Body of pancreas (tissue), 4 donors: Measurements from ENCODE around the gene SLC38A8. TPM values are rescaled to one million over a fixed set of nuclear protein-coding genes. Genes with fewer than 3 reads are reported as not detected.

Experiments used
- ATAC-seq: fragments of 150-250 bp; one replicate; pipeline ENCODE4 v1.9.1; 2016
- DNase-seq, 4 donors: peaks; one replicate each; pipeline ENCODE4 v3.0.0-alpha.2; 2019
- H3K27ac ChIP-seq, 4 donors: fragments of 200-600 bp; sonication (generic); 1 replicate in 3 of 4; 2 replicates in 1 of 4; pipeline versions ENCODE4 v1.5.1 to v1.6.1; 2016 to 2019; ENCODE audit warnings: mild to moderate bottlenecking in 1 of 4, mixed read lengths in 1 of 4, moderate library complexity in 1 of 4
- H3K27me3 ChIP-seq, 2 donors: fragments of 200-600 bp; sonication (generic); one replicate each; pipeline ENCODE4 v1.6.0; 2016; ENCODE audit warnings: mild to moderate bottlenecking in 1 of 2
- H3K36me3 ChIP-seq, 2 donors: fragments of 200-600 bp; sonication (generic); replicated peaks in 1 of 2; 2 replicates each; pipeline ENCODE4 v1.5.1; 2016; ENCODE audit warnings: low read depth in 2 of 2; ENCODE audit not compliant: insufficient read depth in 1 of 2
- H3K4me1 ChIP-seq: fragments of 200-600 bp; sonication (generic); one replicate; pipeline ENCODE4 v1.6.0; 2016
- H3K4me3 ChIP-seq, 2 donors: fragments of 200-600 bp; sonication (generic); 1 replicate in 1 of 2; 2 replicates in 1 of 2; pipeline ENCODE4 v1.5.1; 2016 to 2019
- H3K9me3 ChIP-seq, 3 donors: fragments of 200-600 bp; sonication (generic); 1 replicate in 2 of 3; 2 replicates in 1 of 3; pipeline ENCODE4 v1.5.1; 2016
- CTCF ChIP-seq, 7 experiments: fragments of 450-650 bp in 4 of 7; fragments of 200-600 bp in 3 of 7; sonication (generic) in 3 of 7; IDR thresholded peaks; one replicate each; pipeline ENCODE4 v1.5.1; 2016 to 2019; ENCODE audit warnings: antibody characterized with exemption in 7 of 7
- POLR2A ChIP-seq, 3 donors: fragments of 450-650 bp; IDR thresholded peaks; one replicate each; pipeline ENCODE4 v1.6.1; 2016; ENCODE audit warnings: antibody characterized with exemption in 3 of 3, mild to moderate bottlenecking in 2 of 3
- WGBS, 2 donors: methylation state at CpG; one replicate each; pipeline ENCODE4 v1.1.5; 2017; 5-methylcytosine and 5-hydroxymethylcytosine counted together
- intact Hi-C: fragments of 100-400 bp; cut with DNase I; formaldehyde crosslinking; loops from one replicate; pipeline ENCODE4 v1.15.1; 2023
- total RNA-seq, 2 donors: library from RNA; depleted of rRNA; stranded (reverse); fragments of >200 nt; gene quantifications; one replicate each; pipeline ENCODE4 v1.1.0, GENCODE V29; 2016

SLC38A8 gene
- total RNA-seq, 2 donors from 2014 or later: not detected

GRCh38 chr16:83965444-83966152 lies 77.0 kb downstream of the SLC38A8 start:
- H3K27me3 ChIP-seq: peaks cover 0 to 5% of the 10 kb centered on the region in 2 donors
- TF ChIP-seq POLR2A (IDR thresholded peaks at IDR 0.05): no peak
- TF ChIP-seq CTCF (IDR thresholded peaks at IDR 0.05): no peak
- H3K4me3 ChIP-seq: no peak overlapping the region
- 70 to 88% methylated on average over 2 to 35 of the region's 36 CpGs for WGBS, 2 donors
- peaks cover 0 to 6% of the 10 kb centered on the region in 2 donors for H3K36me3 ChIP-seq
- ATAC-seq (no peak), DNase-seq (no peak)
- peaks cover 4% of the 10 kb centered on the region for H3K4me1 ChIP-seq
- H3K27ac ChIP-seq: no peak overlapping the region
- H3K9me3 ChIP-seq: no peaks in the 10 kb centered on the region
- intact Hi-C loops: loop anchor here (5.0 to 10.0 kb wide), 3 partner anchors 79 to 229 kb away; partner anchors contain the start of genes ADAD2 and SLC38A8

GRCh38 chr16:83964684-83965443 lies 77.7 kb downstream of the SLC38A8 start:
- WGBS, 2 donors: 91 to 93% methylated on average over 7 to 26 of the region's 26 CpGs
- Histone ChIP-seq H3K4me1 (peaks cover 4% of the 10 kb centered on the region), H3K9me3 (no peaks in the 10 kb centered on the region), H3K36me3 (peaks cover 0 to 9% of the 10 kb centered on the region in 2 donors), H3K27ac (no peak overlapping the region), H3K4me3 (no peak overlapping the region), H3K27me3 (peaks cover 0 to 5% of the 10 kb centered on the region in 2 donors)
- no peak for TF ChIP-seq POLR2A (IDR thresholded peaks at IDR 0.05)
- no peak for TF ChIP-seq CTCF (IDR thresholded peaks at IDR 0.05)
- DNase-seq (no peak), ATAC-seq (no peak)
- intact Hi-C loops: loop anchor here (5.0 to 10.0 kb wide), 3 partner anchors 80 to 230 kb away; partner anchors contain the start of genes ADAD2 and SLC38A8

- intact Hi-C loops: loop anchor here (10.0 kb wide), 2 partner anchors 81 to 231 kb away; partner anchors contain the start of genes ADAD2 and SLC38A8
Observed at GRCh38 chr16:83963277-83964119, 79.1 kb downstream of the SLC38A8 start.

More at GRCh38 chr16:83963277-83964119, 79.1 kb downstream of the SLC38A8 start:
- H3K36me3 ChIP-seq: peaks cover 0 to 11% of the 10 kb centered on the region in 2 donors
- no peak overlapping the region for H3K4me3 ChIP-seq
- DNase-seq: no peak
- H3K27ac ChIP-seq: no peak overlapping the region
- no peak for ATAC-seq
- no peaks in the 10 kb centered on the region for H3K27me3 ChIP-seq
- H3K4me1 ChIP-seq: peaks cover 4% of the 10 kb centered on the region
- 85 to 92% methylated on average over 20 to 22 of the region's 22 CpGs for WGBS, 2 donors
- no peaks in the 10 kb centered on the region for H3K9me3 ChIP-seq
- TF ChIP-seq CTCF (IDR thresholded peaks at IDR 0.05) (no peak), POLR2A (IDR thresholded peaks at IDR 0.05) (no peak)
